HEK293 (cell line): ENCODE measurements around the gene GBA3.

Experiments
- CTCF ChIP-seq: fragments of 450-650 bp; formaldehyde crosslinking; IDR thresholded peaks from 2 replicates; pipeline ENCODE4 v1.5.1; 2016; ENCODE audit warnings: missing biosample characterization, missing genetic modification characterization
- ZNF239 ChIP-seq: fragments of 450-650 bp; formaldehyde crosslinking; IDR thresholded peaks from 2 replicates; pipeline ENCODE4 v1.5.1; 2016; ENCODE audit warnings: missing biosample characterization, missing genetic modification characterization
- ZNF391 ChIP-seq: fragments of 450-650 bp; formaldehyde crosslinking; IDR thresholded peaks from 2 replicates; pipeline ENCODE4 v1.5.1; 2016; ENCODE audit warnings: low read depth, missing biosample characterization, missing genetic modification characterization, borderline replicate concordance
- ZNF423 ChIP-seq: fragments of 450-650 bp; formaldehyde crosslinking; IDR thresholded peaks from 2 replicates; pipeline ENCODE4 v1.5.1; 2016; ENCODE audit warnings: missing biosample characterization, missing genetic modification characterization
- ZNF501 ChIP-seq: fragments of 450-650 bp; formaldehyde crosslinking; IDR thresholded peaks from 2 replicates; pipeline ENCODE4 v1.5.1; 2016; ENCODE audit warnings: missing biosample characterization, missing genetic modification characterization
- ZSCAN18 ChIP-seq: fragments of 450-650 bp; formaldehyde crosslinking; IDR thresholded peaks from 2 replicates; pipeline ENCODE4 v1.5.1; 2016; ENCODE audit warnings: missing biosample characterization, missing genetic modification characterization

GRCh38 chr4:22667332-22667940 is 25.3 kb upstream of the GBA3 start:
- TF ChIP-seq ZSCAN18, result no peak
- no peak for TF ChIP-seq ZNF501 (tag by site-specific recombination)
- no peak for TF ChIP-seq CTCF (tag by site-specific recombination)
- TF ChIP-seq ZNF391, result no peak
- TF ChIP-seq ZNF239, result no peak
- no peak for TF ChIP-seq ZNF423
